Measurements from ENCODE around the gene SGIP1.

DNA sequence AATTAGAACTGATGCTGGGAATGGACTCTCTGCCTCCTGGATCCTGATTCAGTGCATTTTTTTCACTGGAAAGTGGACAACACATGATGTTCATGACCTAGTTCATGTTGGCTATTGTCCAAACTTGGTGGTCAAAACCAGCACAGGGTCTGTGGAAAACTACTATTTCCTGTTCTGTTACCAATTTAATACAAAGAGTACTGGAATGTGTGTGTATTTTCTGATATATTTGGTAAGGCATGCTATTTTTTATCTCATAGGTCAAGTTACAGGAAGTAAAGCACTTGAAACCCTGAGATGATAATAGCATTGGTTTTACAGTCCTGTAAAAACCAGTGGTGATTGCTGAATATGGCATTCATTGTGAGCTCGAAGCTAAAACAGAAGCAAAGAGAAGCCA lies 89.9 kb downstream of the SGIP1 start:
- TF ChIP-seq POLR2A (IDR thresholded peaks at IDR 0.05; ENCODE audit: low read depth, low read length): no peak
- TF ChIP-seq, protein P1, sequence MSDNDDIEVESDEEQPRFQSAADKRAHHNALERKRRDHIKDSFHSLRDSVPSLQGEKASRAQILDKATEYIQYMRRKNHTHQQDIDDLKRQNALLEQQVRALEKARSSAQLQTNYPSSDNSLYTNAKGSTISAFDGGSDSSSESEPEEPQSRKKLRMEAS (IDR thresholded peaks at IDR 0.05; ENCODE audit: insufficient read depth, insufficient read length): no peak
- TF ChIP-seq, protein P2, sequence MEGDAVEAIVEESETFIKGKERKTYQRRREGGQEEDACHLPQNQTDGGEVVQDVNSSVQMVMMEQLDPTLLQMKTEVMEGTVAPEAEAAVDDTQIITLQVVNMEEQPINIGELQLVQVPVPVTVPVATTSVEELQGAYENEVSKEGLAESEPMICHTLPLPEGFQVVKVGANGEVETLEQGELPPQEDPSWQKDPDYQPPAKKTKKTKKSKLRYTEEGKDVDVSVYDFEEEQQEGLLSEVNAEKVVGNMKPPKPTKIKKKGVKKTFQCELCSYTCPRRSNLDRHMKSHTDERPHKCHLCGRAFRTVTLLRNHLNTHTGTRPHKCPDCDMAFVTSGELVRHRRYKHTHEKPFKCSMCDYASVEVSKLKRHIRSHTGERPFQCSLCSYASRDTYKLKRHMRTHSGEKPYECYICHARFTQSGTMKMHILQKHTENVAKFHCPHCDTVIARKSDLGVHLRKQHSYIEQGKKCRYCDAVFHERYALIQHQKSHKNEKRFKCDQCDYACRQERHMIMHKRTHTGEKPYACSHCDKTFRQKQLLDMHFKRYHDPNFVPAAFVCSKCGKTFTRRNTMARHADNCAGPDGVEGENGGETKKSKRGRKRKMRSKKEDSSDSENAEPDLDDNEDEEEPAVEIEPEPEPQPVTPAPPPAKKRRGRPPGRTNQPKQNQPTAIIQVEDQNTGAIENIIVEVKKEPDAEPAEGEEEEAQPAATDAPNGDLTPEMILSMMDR (IDR thresholded peaks at IDR 0.05; ENCODE audit: extremely low read depth in 1 of 2, insufficient read depth in 1 of 2, low read depth in 1 of 2, low read length in 2 of 2): no peak
- no peak for TF ChIP-seq EZH2 (IDR thresholded peaks at IDR 0.05; ENCODE audit: borderline replicate concordance, low read depth, low read length, severe bottlenecking)
- no peak for TF ChIP-seq MYC (IDR thresholded peaks at IDR 0.05; ENCODE audit: low read depth, low read length)
